GM21381 (cell line): ENCODE measurements around the gene IL17RD.
A peak's percentile ranks its signal among the peaks of the same experiment; 100 is the strongest.

ENCODE experiments used
- ATAC-seq: cut with Tn5 transposase; IDR thresholded peaks from one replicate; pipeline ENCODE4 v1.9.1; 2021; ENCODE audit warnings: mild to moderate bottlenecking, moderate library complexity; ENCODE audit not compliant: unreplicated experiment

Gene IL17RD

DNA sequence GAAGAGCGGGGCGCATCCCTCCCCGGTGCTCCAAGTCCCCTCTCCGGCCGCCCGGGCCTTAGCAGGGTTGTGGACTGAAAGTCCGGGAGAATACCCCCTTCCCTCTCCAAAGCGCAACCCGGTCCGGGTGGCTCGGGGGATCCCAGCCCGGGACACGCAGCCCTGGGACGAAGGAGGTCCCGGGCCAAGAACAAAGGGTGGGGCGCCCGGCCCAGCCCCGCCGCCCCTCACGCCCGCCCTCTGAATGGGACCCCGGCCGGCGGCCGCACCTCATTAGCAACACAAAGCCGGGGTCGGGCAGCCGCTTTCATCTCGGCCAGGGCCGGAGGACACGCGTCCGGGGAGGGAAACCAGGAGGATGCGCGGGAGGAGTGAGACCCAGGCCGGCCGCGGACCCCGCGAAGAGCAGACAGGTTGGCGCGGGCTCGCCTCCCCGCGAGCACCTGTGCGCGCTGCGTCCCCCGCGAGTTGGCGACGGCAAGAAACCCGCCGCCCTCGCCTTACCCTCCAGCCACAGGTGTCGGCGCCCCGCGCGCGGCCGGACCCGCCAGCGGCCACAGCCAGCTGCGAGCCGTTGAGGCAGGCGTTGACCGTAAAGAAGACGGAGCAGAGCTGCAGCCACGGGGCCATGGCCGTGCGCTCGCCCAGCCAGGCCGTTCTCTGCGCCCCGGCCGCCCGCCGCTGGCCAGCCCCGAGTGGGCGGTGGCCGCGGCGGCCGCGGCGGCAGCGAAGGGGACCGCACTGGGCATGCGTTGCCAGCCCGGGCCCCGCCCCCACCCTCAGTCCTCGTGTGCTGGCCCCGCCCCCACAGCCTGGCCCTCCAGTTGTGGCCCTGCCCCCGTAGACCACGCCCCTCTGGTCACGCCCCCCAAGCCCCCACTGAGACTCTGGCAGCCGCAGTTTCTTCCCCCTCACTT lies at the start of gene IL17RD:
IL17RD (minus strand) TSS at position 697 of the 917 bp plus-strand sequence; CDS start at position 630, 67 bp downstream.
- peak; percentile 42 for ATAC-seq

DNA sequence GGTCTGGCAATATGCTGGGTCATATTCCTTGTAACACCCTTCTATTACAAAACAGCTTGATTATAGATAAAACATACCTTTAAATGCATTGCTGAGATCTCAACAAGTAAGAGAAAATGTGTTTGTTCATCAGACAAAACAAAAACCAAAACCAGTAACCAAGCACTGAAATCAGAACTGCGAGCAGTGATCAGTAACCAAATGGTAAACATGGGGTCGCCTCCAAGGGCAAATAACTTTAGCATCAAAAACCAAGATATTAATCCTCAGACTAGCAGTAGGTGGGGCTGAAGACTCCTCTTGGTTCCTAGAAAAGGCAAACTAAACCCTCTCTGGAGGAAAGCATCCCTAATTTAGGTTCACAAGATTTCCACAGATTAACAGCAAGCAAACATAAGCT lies 41.3 kb upstream of the IL17RD start:
- no peak for ATAC-seq

DNA sequence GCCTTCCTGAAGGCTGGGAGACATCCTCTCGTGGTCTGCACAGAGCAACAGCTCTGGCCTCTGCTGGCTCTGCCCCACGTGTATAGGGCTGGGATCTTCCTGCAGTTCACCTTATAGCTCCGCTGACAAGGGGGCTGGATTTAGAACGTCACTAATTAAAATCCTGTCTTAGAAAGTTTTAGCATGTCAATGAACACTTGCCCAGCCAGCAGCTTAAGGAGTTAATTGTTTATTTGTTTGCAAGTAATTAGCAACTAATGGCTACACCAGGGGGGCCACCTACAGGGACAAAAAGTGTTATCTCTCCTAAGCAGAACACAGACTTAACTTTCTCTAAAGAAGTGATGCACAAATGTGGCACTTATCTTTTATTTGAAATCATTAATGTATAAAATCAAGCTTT lies 34.7 kb upstream of the IL17RD start, which contains the start of gene HESX1:
HESX1 (minus strand) TSS at position 84 of the 403 bp plus-strand sequence; CDS start at position 24, 60 bp downstream.
- ATAC-seq = no peak

DNA sequence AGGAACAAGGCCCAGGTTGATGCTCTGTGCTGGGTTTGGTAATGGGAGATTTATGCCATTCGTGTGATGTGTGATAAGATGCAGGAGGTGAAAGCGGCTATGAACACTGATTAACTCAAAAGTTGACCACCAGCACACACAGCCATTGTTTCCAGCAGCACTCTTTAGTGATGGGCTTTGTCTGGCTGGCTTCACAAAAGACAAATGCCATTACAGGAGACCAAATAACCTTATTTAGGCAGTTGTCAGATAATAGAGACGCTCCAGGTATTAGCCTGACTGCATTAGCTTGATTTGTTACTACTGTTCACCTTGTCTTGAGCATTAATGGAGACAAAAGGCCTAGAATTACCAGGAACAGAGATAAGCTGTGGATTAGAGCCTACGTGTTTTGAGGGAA lies 29.5 kb upstream of the IL17RD start:
- no peak for ATAC-seq

DNA sequence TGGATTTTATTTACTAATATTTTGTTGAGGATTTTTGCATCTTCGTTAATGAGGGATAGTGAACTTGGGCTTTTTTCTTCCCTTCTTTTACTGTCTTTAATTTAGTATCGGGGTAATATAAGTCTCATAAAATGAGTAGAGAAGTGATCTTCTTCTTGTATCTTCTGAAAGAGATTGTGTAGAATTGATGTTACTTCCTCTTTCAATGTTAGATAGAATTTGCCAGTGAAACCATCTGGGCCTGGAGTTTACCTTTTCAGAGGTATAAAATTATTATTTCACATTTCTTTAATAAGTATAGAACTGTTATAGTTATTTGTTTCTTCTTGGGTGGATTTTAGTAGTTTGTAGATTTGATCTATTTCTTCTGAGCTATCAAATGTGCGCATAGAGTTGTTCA lies 26.9 kb upstream of the IL17RD start:
- no peak for ATAC-seq

DNA sequence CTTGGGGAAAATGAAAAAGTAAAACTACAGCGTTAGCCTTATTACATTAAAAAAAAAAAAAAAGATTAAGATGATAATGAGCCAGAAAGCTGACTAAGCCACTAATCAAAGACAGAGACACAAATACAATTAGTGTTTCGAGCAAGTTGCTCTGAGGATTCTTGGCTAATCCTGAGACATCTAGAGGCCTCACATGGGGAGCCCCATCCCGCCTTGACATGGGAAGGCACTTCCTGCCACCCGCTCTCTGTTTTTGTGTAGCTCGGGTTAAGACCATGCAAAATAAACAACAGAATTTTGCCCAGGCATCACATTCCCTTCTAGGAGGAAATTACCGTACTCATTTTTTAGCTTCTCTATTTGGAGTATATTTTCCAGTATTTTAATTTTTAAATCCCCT lies 19.4 kb upstream of the IL17RD start:
- ATAC-seq = no peak

DNA sequence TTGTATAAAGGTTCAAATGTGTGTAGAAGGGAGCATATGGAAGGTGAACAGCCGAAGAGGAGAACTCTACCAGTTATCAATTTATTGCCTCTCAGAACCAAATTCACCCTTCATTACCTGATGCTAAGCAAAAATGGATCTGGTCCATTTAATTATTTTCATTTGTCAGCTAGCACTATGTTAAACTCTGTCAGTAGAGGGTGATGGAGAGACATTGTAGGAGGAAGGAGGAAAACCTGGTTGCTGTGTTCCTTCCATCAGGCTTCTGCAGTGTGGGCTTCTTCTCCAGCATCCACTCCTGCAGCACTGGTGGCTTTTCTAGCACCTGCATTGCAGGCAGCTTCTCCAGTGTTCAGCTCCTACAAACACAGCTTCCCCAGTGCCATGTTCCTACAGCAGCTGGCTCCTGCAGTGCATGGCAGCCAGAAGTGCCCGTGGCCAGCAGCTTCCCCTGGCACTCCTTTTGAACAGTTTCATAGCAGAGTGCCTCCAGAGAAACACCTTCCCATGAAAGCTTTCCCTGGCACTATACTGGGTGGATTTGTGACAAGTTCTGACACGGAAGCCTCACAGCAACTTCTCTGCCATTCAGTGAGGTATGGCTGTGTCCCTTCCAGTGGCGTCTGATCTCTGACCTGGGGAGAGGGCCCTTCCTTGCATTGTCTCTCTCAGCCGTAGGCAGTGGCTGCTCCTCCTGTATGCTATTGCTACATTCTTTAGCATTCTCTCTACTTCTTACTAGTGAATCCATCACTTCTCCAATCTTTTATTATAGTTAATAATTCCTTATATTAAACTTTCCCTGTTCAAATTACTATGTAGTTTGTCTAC lies 14.6 kb upstream of the IL17RD start:
- no peak for ATAC-seq

- no peak for ATAC-seq
Observed at GRCh38 chr3:57176045-57176444, 10.9 kb upstream of the IL17RD start.

GRCh38 chr3:57173687-57174086 lies 8.5 kb upstream of the IL17RD start:
- no peak for ATAC-seq

GRCh38 chr3:57170946-57171345 lies 5.8 kb upstream of the IL17RD start:
- ATAC-seq = no peak

DNA sequence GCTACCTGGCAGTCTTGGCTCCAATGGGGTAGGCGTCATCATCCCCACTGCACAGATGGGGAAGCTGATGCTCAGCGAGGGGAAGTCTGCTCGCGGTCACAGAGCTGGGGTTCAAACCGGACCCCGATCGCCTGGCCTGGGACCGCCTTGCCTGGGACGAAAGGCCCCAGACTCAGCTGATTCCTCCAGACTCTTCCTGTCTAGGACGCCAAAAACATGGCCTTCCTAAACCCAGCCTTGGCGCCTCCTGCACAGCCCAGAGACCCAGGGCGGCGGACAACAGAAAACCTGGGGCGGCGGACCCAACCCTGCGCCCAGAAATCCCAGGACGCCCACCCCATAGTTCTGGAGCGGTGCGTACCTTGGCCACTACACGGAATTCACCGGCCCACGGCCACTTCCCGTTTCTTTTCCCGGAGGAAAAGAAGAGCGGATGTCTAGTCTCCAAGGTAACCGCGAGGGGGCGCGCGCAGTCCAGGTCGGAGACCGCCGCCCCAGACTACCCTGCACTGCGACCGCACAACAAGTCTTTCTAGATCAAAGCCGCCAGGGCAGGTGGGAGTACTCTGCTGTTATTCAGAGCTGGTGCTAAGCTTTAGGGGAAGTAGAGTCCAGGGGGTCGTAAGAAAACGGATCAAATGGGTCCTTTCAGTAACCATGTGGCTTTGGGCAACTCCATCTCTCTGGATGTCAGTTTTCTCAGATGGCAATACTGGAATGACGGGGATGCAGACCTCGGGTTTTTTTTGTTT lies 4.9 kb upstream of the IL17RD start:
- peak; percentile 65 for ATAC-seq

- ATAC-seq = no peak
Observed at GRCh38 chr3:57169108-57169507, 4.0 kb upstream of the IL17RD start.

- ATAC-seq = no peak
Observed at GRCh38 chr3:57168151-57168550, 3.0 kb upstream of the IL17RD start.

DNA sequence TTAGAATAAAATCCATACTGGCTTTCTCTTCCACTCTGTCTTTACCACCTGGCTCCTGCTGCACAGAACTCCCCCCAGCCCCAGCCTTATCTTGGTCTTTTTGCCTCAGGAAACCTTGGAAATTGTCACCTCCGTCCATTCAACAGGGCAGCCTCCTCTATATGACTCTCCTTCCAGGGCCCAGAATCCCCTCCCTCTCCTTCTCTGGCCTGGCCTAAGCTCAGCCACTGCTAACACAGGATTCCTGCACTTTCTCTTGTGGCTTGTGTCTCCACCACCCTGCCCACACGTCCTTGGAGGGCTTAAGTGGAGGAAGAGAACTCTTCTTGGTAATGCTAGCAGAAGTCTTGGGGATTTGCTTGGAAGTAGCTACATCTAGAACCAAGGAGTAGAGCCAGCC lies 1.5 kb upstream of the IL17RD start:
- no peak for ATAC-seq

DNA sequence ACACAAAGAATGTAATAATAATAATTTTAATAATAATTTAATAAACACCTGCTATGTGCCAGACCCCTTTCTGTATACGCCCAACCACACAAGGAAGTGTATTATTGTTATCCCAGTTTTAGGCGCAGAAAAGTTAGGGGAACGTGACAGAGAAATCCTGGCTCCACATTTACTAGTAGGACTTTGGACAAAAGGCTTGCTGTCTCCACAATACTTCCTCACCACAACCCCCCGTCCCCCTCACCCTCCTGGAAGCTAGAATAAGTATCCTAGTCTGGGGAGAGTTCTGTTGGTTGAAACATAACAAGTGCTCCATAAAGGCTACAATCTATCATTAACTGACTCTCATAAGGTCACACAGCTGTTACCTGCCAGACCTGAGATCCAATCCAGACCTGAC lies 488 bp upstream of the IL17RD start:
- ATAC-seq = no peak

- ATAC-seq = no peak
Observed at GRCh38 chr3:57164217-57164656, 916 bp downstream of the IL17RD start.

DNA sequence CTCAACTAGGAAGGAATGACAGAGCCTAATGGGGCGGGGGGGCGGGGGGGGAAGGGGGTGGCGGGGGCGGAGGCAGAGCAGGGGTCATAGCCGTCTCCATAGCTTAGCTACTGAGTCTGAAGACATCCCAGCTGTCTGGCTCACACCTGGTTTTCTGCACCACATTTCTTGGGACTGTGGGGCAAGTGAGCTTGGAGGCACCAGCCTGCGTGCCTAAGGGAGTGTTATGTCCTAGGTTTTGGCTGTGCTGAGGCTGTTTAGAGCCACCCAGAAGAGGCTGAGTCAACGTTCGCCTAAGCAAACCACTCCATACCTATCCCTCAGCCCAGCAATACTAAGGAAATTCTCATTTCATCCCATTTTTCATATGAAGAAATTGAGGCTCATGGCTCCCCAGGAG lies 1.4 kb downstream of the IL17RD start:
- no peak for ATAC-seq

DNA sequence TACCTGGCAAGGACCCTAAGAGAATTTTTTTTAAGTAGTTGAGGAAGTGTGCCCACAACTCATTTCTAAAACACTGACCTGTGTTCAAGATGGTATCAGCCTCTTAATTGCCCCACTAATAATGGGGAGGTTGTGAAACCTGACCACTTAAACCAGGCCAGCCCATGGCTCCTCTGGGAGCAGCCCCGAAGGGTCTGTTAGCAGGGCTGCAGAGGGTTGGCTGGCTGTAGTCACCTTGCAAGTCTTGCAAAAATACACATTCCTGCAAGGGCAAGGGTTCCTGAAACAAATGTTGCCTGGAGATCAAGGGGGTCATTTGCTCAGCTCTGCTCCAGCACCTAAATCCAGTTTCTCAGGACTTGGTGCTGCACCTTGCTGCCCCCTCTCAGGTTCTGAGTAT lies 3.2 kb downstream of the IL17RD start:
- no peak for ATAC-seq

DNA sequence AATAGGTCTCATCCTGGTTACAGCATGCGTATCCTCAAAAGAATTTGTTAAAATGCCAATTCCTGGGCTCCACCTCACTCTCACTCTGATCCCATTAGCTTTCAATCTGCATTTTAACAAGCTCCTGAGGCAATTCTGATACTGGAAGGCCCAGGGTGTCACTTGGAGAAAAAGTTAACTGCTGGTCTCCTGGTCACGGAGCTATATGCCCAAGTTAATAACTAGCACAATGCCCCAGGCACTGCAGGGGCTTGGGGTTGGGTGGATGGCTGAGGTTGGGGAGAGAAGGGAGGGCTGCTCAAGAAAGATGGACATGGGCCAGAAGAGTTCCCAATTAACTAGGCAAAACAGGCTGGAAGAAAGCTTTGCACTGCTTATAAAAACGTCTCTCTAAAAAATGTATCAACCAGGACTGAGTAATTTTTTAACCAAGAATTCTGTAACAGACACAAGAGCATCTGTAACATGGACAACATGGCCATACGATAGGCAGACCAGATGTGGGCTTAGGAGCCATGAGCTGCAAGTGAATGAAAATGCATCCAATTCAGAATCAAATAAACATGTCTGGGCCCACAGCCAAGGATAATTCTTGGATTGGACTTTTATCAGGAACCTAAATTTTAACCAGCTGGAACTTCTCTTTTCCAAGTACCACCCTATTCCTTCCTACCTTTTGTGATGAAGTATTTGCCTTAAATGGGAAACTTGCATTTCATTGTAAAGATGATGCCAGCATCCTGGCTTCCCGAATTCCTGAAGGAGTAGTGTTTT lies 4.2 kb downstream of the IL17RD start:
- ATAC-seq = no peak

GRCh38 chr3:57160076-57160764 lies 4.9 kb downstream of the IL17RD start:
- ATAC-seq = no peak
